Omental fat pad (tissue), 4 donors: Measurements from ENCODE around the gene IDE. TPM values are rescaled to one million over a fixed set of nuclear protein-coding genes. Genes with fewer than 3 reads are reported as not detected.

Experiments
- ATAC-seq: fragments of 150-250 bp; one replicate; pipeline ENCODE4 v1.9.1; 2016; ENCODE audit warnings: mild to moderate bottlenecking, moderate library complexity; ENCODE audit not compliant: low FRiP score
- DNase-seq: peaks from one replicate; pipeline ENCODE4 v3.0.0-alpha.2; 2019; ENCODE audit warnings: low spot score
- total RNA-seq, 4 donors: library from RNA; depleted of rRNA; stranded (reverse); fragments of >200 nt; gene quantifications; one replicate each; pipeline ENCODE4 v1.1.0, GENCODE V29; 2016
- TF ChIP-seq, protein P1 (sequence below), 3 donors: fragments of 450-650 bp; IDR thresholded peaks; one replicate each; pipeline ENCODE4 v1.5.1; 2016 to 2017; ENCODE audit warnings: antibody characterized with exemption in 3 of 3, mild to moderate bottlenecking in 3 of 3, moderate library complexity in 2 of 3

Gene IDE
- total RNA-seq, 4 donors from 2014 or later = 17.4 to 42.7 (median 21.8) TPM

DNA sequence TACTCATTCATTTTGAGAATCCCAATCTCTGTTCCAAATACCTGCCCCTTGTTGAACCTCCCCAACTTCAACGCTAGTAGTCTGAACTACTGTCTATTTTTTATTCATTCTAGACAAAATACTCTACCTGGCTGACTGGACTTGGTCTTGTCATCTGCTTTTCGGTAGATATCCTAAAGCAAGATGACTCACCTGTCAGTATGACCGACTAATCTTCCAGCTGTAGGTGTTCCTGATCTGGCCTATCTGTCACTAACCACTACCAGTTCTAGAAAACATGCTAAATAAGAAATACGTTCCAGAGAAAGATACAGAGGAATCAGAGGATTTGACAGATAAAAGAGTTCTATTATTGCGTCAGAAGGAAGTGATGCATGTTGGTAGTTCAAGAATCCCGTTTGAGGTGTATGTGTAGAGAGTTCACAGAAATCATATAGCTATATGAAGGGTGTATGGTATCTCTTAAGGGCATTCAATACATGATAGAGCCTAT, 81.1 kb downstream of the IDE start:
- ATAC-seq (no peak), DNase-seq (no peak)
- TF ChIP-seq, protein P1, sequence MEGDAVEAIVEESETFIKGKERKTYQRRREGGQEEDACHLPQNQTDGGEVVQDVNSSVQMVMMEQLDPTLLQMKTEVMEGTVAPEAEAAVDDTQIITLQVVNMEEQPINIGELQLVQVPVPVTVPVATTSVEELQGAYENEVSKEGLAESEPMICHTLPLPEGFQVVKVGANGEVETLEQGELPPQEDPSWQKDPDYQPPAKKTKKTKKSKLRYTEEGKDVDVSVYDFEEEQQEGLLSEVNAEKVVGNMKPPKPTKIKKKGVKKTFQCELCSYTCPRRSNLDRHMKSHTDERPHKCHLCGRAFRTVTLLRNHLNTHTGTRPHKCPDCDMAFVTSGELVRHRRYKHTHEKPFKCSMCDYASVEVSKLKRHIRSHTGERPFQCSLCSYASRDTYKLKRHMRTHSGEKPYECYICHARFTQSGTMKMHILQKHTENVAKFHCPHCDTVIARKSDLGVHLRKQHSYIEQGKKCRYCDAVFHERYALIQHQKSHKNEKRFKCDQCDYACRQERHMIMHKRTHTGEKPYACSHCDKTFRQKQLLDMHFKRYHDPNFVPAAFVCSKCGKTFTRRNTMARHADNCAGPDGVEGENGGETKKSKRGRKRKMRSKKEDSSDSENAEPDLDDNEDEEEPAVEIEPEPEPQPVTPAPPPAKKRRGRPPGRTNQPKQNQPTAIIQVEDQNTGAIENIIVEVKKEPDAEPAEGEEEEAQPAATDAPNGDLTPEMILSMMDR (IDR thresholded peaks at IDR 0.05) = no peak

DNA sequence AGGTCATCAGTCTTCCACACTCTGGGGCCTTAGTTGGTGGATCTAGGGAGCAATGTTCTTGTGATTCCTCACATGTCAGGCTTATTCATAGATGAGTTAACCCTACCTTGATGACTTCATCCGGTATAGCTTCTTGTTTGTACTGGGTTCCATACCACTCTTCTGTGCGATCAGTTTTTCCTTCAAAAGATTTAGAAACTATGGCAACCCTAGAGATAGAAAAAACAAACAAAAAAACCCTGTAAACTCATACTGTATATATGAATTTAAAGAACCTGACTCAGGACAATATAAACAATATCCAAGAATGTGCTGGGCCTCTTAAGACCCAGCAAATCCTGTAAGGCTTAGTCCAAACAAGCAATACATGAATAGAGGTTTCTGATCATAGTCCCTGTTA, 83.5 kb downstream of the IDE start:
- ATAC-seq = no peak
- TF ChIP-seq, protein P1 (IDR thresholded peaks at IDR 0.05) = no peak
- DNase-seq = no peak

DNA sequence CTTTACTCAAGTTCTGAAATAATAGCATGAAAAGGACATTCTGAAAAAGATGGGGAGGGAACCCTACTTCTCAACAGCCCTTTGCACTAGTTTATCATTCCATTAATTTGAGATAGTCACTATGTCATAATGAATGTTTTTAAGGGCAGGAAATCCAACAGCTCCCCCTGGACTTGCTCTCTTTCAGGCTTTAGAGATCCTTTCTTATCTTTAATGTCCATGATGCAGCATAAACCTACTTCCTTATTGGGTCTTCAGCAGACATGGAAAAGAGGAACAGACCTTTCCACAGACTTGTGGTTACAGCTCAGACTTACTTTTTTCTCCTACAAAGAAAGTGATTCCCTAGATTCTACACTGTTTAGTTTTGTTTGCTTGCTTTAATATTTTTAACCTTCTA, 87.3 kb downstream of the IDE start:
- no peak for ATAC-seq
- no peak for DNase-seq
- TF ChIP-seq, protein P1 (IDR thresholded peaks at IDR 0.05) = no peak

DNA sequence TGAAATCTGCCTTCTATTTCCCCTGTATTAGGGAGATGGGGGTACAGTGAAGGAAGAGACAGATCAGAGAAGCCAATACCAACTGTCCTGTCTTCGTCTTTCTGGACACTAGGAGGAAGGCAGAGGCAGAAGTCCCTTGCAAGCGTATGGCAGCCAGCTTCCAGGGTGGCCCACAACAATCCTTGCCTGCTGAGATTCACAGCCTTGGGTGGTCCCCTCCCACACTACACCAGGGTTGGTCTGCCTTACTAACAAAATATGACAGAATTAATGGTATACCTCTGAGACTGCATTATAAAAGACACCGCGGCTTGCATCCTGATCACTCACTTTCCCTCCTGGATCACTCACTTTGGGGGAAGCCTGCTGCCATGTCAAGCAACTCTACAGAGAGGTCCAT, 90.4 kb downstream of the IDE start:
- no peak for ATAC-seq
- DNase-seq = no peak
- TF ChIP-seq, protein P1 (IDR thresholded peaks at IDR 0.05) = no peak

GRCh38 chr10:92480413-92480812, 93.5 kb downstream of the IDE start:
- DNase-seq = no peak
- no peak for ATAC-seq
- TF ChIP-seq, protein P1 (IDR thresholded peaks at IDR 0.05) = no peak

DNA sequence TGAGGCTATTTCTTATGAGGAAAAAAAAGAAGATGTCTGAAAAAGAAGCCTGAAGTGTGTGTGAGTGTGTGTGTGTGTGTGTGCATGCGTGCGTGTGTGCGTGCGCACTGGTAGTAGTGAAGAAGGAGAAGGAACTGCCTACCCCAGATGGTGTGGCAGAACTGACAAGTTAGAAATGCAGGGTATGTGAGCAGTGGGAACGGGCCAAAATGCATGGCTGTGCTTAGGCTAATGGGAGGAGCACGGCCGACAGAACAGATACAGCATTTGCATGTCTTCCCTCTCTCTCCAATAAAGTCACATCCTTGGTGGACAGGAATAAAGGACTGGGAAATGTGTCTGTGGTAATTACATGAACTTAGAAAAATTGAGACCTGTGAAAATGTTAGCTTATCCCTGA, 94.3 kb downstream of the IDE start:
- ATAC-seq = no peak
- TF ChIP-seq, protein P1 (IDR thresholded peaks at IDR 0.05) = no peak

GRCh38 chr10:92478536-92478935, 95.4 kb downstream of the IDE start:
- no peak for ATAC-seq
- TF ChIP-seq, protein P1 (IDR thresholded peaks at IDR 0.05) = no peak

More for the DNA sequence above, 94.3 kb downstream of the IDE start:
- DNase-seq = no peak

More at GRCh38 chr10:92478536-92478935, 95.4 kb downstream of the IDE start:
- no peak for DNase-seq
